HAP-1 (cell line): ENCODE results near the gene CISTR.
"Not testable (repeated sequence)": the region's sequence is repeated elsewhere in the genome, so short reads cannot be mapped to it uniquely, and the experiment has no call there.

ENCODE experiments used
- DNase-seq, 2 experiments: peaks; one replicate each; pipeline ENCODE4 v3.0.0-alpha.2; 2016 to 2020; ENCODE audit warnings: low spot score in 2 of 2
- H3K27me3 ChIP-seq: fragments of 250-450 bp; sonication (Bioruptor Pico); 2 replicates; pipeline ENCODE4 v1.5.1; 2020; ENCODE audit warnings: low read depth, mild to moderate bottlenecking, moderate library complexity
- H3K36me3 ChIP-seq: fragments of 250-450 bp; sonication (Bioruptor Pico); replicated peaks from 2 replicates; pipeline ENCODE4 v1.5.1; 2020; ENCODE audit warnings: mild to moderate bottlenecking
- H3K4me1 ChIP-seq: fragments of 250-450 bp; sonication (Bioruptor Pico); 2 replicates; pipeline ENCODE4 v1.5.1; 2020; ENCODE audit warnings: mild to moderate bottlenecking
- H3K4me3 ChIP-seq: fragments of 250-450 bp; sonication (Bioruptor Pico); 2 replicates; pipeline ENCODE4 v1.5.1; 2020; ENCODE audit warnings: mild to moderate bottlenecking, moderate library complexity
- H3K9me3 ChIP-seq: fragments of 250-450 bp; sonication (Bioruptor Pico); 2 replicates; pipeline ENCODE4 v1.5.1; 2020; ENCODE audit warnings: mild to moderate bottlenecking, moderate library complexity
- in situ Hi-C: fragments of 300-500 bp; cut with MboI; formaldehyde crosslinking; loops from 3 replicates; pipeline ENCODE4 v1.14.3; 2020; ENCODE audit warnings: low sequenced_read_pairs, inconsistent platforms, mixed read lengths

CISTR gene

DNA sequence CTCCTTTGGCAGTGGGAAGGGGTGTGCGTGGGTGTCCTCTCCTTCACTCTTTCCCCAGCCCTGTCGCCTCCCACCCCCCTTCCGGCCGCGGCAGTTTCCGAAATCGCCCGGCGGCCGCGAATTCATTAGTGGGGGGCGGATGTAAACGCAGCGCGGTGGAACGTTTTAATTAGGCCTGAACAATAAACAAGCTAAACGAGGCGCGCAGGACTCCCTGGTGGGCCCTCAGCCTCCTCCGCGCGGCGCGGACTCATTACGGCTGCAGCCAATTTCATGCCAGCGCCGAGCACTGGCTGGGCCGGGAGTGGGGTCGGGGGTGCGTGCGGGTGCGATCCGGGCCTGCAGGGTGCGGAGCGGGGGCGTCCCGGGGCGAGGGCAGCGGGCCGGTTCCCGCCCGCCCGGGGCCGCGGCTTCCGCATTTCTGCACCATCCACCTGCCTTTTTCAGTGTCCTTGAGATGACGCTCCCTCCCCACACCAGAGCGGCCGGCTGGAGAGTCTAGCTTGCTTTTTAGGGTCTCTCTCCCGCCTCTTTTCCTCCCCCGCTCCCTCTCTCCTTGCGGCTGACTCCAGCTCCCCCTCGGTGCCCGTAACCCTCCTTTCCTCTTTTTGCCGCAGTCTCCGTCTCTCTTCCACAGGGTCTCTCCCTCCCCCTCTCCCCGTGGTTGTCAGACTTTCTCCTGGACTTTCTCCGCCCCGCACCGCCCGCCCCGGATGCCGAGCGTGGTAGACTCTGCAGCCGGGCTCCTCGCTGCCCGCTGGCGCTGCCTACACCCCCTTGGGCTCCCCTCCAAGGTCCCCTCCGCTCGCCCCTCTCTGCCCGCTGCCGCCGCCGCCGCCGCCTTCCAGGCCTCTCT, at the start of gene CISTR:
CISTR (minus strand) TSS at position 644 of the 856 bp plus-strand sequence.
- no peaks in the 10 kb centered on the region for H3K36me3 ChIP-seq
- H3K4me1 ChIP-seq = peaks cover 6% of the 10 kb centered on the region
- peak within 1 kb of the TSS; percentile 7 for H3K4me3 ChIP-seq
- peak in 1 of 2 experiments; percentile 46 for DNase-seq
- peaks cover 57% of the 10 kb centered on the region for H3K27me3 ChIP-seq
- no peaks in the 10 kb centered on the region for H3K9me3 ChIP-seq
- in situ Hi-C loops = no loop called here

DNA sequence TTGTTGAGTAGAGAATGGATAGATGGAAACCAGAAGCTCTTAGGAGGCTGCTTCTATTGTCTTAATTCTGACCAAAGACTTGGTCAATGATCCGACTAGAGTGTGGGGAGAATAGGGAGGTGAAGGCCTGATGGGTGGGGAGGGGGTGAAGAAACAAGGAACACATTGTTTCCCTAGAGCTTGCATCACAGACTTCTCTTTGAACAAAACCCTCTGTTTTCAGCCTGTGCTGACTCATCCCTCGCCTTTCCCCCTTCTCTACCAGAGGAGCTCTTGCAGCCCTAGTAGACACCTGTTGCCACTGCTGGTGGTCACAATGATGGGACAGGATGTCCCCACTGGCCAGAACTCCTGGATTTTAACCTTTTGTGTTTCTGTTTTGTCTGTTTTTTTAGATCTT, 46.8 kb upstream of the CISTR start:
- no peak for DNase-seq
- Histone ChIP-seq H3K36me3 (no peaks in the 10 kb centered on the region), H3K4me3 (no peak overlapping the region), H3K4me1 (no peaks in the 10 kb centered on the region), H3K9me3 (no peaks in the 10 kb centered on the region), H3K27me3 (peaks cover 37% of the 10 kb centered on the region)
- in situ Hi-C loops = no loop called here

DNA sequence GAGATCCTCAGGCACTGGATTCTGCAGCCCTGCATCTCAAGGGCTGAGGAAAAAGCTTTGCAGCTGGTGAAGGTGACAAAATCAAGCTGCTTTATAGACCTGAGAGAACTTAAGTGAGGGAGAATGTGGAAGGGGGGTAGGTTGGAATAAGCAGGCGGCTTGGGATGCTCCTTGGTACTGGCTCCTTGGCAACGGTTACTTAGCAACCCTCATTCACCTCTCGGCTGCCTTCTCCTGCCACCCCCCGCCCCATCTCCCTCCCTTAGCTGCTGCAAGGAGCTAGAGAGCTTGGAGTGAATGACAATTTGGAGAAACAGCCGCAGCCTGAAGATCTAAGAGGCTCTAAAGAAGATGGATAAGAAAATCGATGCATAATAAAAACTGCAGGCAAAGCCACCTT, 44.1 kb upstream of the CISTR start:
- H3K9me3 ChIP-seq = no peaks in the 10 kb centered on the region
- no peak for DNase-seq
- H3K27me3 ChIP-seq = peaks cover 32% of the 10 kb centered on the region
- no peak overlapping the region for H3K4me3 ChIP-seq
- no peaks in the 10 kb centered on the region for H3K4me1 ChIP-seq
- H3K36me3 ChIP-seq = no peaks in the 10 kb centered on the region
- in situ Hi-C loops = no loop called here

DNA sequence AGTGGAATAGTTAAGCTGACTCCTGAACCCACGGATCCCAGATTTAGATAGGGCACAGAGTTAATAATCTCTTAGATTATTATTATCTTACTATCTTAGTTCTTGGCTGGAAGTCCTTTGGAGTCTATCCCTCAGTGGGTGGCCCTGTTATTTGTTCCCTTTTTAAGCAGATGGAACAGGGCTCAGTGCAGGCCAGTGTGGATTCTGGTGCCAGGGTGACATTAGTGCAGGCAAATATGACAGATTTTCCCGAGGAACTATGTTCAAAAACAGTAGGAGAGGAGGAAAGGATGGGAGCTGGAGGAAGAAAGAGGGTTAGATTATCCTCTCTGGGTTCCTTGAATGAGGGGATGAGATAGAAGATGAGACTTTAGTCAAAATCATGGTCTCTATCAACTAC, 41.4 kb upstream of the CISTR start:
- H3K4me1 ChIP-seq = peaks cover 6% of the 10 kb centered on the region; the same call in 1 of the 2 replicates
- H3K4me3 ChIP-seq = no peak overlapping the region
- H3K36me3 ChIP-seq = no peaks in the 10 kb centered on the region
- in situ Hi-C loops = no loop called here
- peaks cover 25% of the 10 kb centered on the region for H3K27me3 ChIP-seq
- H3K9me3 ChIP-seq = no peaks in the 10 kb centered on the region
- DNase-seq = no peak

DNA sequence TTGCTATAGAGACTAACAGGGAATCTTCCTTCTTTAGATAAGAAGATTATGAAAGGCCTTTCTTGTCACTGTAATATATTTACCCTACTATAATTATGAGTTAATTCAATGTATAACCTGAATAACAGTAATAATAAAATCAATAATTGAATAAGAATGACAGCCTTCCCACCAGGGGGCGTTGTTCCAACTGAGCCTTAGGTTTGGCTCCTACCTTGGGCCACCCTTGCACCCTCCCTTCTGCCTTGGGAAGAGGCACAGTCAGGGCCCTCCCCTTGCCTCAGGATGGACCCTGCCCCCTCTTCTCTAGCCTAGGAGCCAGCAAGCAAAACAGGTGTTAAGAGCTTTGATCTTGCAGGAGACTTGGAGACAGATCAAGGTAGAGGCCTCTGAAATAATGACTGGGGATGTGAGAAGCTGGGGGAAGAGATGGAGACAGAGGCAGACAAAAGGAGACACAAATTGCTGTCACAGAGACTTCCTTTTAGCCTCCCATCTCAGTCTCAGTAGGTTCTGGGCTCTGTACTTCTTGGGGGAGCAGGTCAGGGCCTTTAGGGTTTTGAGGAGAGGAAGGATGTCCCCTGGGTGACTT, 40.1 kb upstream of the CISTR start:
- Histone ChIP-seq H3K9me3 (no peaks in the 10 kb centered on the region), H3K27me3 (peaks cover 23% of the 10 kb centered on the region), H3K4me1 (peaks cover 6% of the 10 kb centered on the region; the same call in 1 of the 2 replicates), H3K36me3 (no peaks in the 10 kb centered on the region), H3K4me3 (no peak overlapping the region)
- in situ Hi-C loops = no loop called here
- DNase-seq = peak in 1 of 2 experiments; percentile 62

DNA sequence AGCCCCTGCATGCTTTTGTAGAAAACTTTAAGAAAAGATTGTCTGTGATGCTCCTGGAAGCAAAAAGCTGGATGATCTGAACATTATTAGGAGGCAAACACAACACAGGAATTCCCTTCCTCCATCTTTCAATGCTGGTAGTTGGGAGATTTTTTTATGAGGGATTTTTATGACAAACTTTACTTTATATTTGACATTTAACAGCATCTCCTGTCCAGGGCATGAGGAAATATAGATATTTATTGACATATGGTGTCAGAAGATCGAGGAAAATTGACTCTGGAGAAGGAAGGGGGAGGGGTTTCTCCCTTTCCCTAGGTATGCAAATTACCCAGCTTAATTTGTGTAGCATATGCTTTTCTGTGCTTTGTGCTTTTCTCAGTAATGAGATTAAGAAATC, 37.8 kb upstream of the CISTR start:
- no peaks in the 10 kb centered on the region for H3K9me3 ChIP-seq
- peaks cover 6% of the 10 kb centered on the region; the same call in 1 of the 2 replicates for H3K4me1 ChIP-seq
- H3K36me3 ChIP-seq = no peaks in the 10 kb centered on the region
- peaks cover 21% of the 10 kb centered on the region for H3K27me3 ChIP-seq
- no peak overlapping the region for H3K4me3 ChIP-seq
- no peak for DNase-seq
- in situ Hi-C loops = no loop called here

DNA sequence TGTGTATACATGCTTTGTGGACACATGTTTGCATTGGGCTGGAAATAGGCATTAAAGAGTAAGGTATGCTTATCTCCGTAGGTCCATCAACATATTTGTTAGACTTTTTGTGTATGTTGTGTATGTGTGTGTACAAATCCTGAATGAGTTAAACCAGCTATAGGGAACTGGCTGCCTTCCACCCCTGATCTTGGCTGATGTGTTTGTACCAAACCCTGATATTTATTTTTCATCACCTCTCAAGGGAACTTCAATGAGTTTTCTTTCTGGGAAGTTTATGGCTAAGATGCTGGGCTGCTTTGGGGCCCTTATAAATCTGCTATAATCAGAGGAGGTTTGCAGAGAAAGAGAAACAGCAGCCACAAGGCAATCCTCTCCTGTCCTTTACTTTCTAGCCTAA, 37.1 kb upstream of the CISTR start:
- no peak overlapping the region for H3K4me3 ChIP-seq
- H3K36me3 ChIP-seq = no peaks in the 10 kb centered on the region
- H3K9me3 ChIP-seq = no peaks in the 10 kb centered on the region
- in situ Hi-C loops = no loop called here
- peaks cover 6% of the 10 kb centered on the region; the same call in 1 of the 2 replicates for H3K4me1 ChIP-seq
- DNase-seq = no peak
- H3K27me3 ChIP-seq = peaks cover 15% of the 10 kb centered on the region

DNA sequence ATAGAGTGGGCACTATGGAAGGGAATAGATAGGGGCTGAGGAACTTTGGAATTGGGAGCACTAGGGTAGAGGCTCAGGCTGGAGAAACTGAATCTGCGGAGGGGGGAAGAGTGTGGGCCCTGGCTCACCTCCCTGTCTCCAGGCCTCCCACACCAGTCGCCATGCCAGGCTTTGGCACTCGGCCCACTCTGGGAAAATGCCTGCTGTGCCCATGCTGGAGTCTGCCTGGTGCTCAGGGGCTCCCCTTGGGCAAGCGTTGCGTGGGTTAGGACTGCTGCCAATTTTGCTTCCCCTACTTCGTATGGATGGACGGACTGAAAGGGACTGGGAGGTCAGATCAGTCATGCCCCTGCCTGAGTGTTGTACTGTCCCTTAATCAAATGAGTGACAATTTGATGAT, 34.6 kb upstream of the CISTR start:
- DNase-seq = no peak
- H3K36me3 ChIP-seq = no peaks in the 10 kb centered on the region
- in situ Hi-C loops = no loop called here
- peaks cover 4% of the 10 kb centered on the region for H3K27me3 ChIP-seq
- no peaks in the 10 kb centered on the region for H3K9me3 ChIP-seq
- H3K4me3 ChIP-seq = no peak overlapping the region
- peaks cover 6% of the 10 kb centered on the region; the same call in 1 of the 2 replicates for H3K4me1 ChIP-seq

DNA sequence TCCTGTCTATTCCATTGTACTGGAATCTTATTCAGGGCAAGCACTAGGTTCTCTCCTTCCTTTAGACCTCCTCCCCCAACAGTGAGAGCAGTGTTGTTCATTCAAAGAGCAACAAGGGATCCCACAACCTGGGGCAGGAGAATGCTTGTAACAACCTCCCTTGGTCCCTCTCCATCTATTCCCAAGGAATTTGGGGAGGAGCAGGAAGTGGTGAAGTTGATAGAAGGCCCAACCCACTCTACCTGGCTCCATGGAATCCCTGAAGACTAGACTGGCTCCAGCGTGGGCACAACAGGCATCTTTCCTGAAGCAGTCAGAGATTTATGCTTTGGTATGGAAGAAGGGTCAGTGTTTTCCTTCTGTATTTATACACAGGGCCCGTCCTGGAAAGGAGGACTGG, 33.4 kb upstream of the CISTR start:
- in situ Hi-C loops = no loop called here
- H3K27me3 ChIP-seq = peaks cover 12% of the 10 kb centered on the region
- H3K4me1 ChIP-seq = peaks cover 6% of the 10 kb centered on the region; the same call in 1 of the 2 replicates

DNA sequence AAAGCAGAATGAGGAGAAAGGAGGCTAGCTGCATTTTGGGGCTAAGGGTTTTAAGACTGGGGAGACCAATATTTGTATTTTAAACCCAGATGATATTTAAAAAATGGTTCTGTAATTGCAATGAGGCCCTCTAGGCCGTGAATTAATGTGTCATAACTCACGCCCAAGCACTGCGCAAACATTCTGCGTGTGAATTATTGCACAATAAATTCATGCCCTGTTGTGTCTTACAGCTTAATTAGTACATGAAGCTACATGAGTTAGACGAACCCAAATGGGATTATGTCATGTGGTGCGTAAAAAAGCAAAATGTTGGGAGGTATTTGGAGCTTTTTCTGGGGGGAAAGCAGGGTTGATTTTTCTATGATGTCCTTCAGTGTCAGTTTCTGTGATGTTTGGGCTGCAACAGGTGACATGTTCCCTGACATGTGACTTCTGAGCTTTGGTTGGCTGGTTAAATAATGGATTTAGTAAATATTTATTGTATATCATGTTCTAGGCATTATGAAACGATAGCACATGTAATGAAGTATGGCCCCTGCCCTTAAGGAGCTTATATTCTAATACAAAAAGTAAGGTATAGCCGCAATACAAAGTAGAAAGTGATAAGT, 30.4 kb upstream of the CISTR start:
- Histone ChIP-seq H3K4me1 (no peaks in the 10 kb centered on the region), H3K27me3 (peaks cover 16% of the 10 kb centered on the region), H3K4me3 (no peak overlapping the region), H3K36me3 (no peaks in the 10 kb centered on the region), H3K9me3 (no peaks in the 10 kb centered on the region)
- in situ Hi-C loops = no loop called here
- DNase-seq = no peak

More for the DNA sequence above, 33.4 kb upstream of the CISTR start:
- Histone ChIP-seq H3K4me3 (no peak overlapping the region), H3K36me3 (no peaks in the 10 kb centered on the region), H3K9me3 (no peaks in the 10 kb centered on the region)
- no peak for DNase-seq

DNA sequence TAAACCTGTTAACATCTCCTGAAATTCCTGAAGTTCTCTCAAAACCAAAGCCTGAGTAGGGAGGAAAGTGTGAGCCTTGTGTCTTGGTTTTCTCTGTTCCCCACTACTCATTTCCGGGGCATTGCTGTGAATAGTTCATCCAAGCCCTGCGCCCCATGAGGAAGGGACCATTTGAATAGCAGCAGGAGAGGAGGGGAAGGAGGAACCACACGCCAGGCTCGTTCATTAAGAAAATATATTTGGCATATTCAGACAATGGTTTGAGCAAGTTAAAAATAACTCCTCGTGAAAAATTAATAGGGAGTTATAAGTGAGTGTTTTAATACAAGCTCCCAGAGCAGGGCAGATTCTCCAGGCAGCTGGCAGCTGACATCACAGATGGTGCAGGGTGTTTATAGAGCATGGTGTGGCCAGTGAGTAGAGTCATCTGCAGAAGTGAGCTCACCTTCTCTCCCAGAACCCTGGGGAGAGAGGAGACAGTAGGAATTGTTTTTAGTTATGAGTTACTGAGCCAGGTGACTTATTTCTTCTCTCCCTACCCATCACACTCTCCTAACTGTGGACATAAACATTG, 29.5 kb upstream of the CISTR start:
- in situ Hi-C loops = no loop called here
- Histone ChIP-seq H3K27me3 (peaks cover 14% of the 10 kb centered on the region), H3K4me1 (no peaks in the 10 kb centered on the region)

DNA sequence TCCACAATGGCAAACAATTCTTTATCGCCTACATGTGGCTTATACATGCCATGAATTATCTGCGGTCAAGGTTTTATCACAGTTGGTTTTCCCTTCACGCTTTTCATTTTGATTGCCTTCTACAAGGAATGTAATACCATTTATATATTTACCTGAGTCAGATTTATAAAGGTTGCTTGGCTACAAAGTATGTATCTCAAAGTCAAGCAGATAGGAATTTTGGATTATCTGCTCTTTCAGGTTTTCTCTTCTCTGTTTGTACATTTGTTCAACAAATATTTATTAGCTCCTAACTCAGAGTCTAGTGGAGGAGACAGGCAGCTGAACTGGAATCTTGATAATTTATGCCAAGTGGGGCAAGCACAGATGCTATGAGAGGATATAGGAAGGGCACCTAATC, 28.5 kb upstream of the CISTR start:
- no peak for DNase-seq
- H3K9me3 ChIP-seq = no peaks in the 10 kb centered on the region
- no peaks in the 10 kb centered on the region for H3K36me3 ChIP-seq
- H3K4me3 ChIP-seq = no peak overlapping the region
- H3K4me1 ChIP-seq = no peaks in the 10 kb centered on the region
- in situ Hi-C loops = no loop called here
- H3K27me3 ChIP-seq = peaks cover 14% of the 10 kb centered on the region

More for the DNA sequence above, 29.5 kb upstream of the CISTR start:
- Histone ChIP-seq H3K36me3 (no peaks in the 10 kb centered on the region), H3K9me3 (no peaks in the 10 kb centered on the region), H3K4me3 (no peak overlapping the region)
- DNase-seq = no peak

DNA sequence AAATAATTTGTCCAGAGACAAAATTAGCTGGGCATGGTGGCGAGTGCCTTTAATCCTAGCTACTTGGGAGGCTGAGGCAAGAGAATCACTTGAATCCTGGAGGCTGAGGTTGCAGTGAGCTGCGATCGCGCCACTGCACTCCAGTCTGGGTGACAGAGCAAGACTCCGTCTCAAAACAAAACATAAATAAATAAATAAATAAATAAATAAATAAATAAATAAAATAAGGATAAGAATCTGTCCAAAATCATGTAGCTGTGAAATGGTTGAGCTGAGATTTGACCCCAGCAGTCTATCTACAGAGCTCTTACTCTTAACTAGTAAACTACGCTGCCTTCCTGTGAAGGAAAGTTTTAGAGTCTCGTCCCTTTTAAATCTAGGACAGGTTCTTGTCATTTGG, 27.9 kb upstream of the CISTR start:
- H3K4me1 ChIP-seq, H3K9me3 ChIP-seq, DNase-seq, H3K4me3 ChIP-seq, in situ Hi-C loops, H3K36me3 ChIP-seq: not testable (repeated sequence)
- H3K27me3 ChIP-seq = peaks cover 14% of the 10 kb centered on the region
